GM18519 (cell line): ENCODE data around the gene TWNK.
A peak's percentile ranks its signal among the peaks of the same experiment; 100 is the strongest.

ENCODE experiments used
- ATAC-seq: cut with Tn5 transposase; IDR thresholded peaks from one replicate; pipeline ENCODE4 v1.9.1; 2021; ENCODE audit warnings: mild to moderate bottlenecking, moderate library complexity; ENCODE audit not compliant: unreplicated experiment, low FRiP score

Gene TWNK

GRCh38 chr10:101007915-101008822 is 20.8 kb downstream of the TWNK start:
- ATAC-seq = no peak

GRCh38 chr10:101008823-101009423 is 21.6 kb downstream of the TWNK start:
- ATAC-seq = no peak

GRCh38 chr10:101010329-101010728 is 23.0 kb downstream of the TWNK start:
- no peak for ATAC-seq

GRCh38 chr10:101011517-101012423 is 24.4 kb downstream of the TWNK start:
- no peak for ATAC-seq

- ATAC-seq = peak; percentile 41
These were observed 25.4 kb downstream of the TWNK start for GRCh38 chr10:101012525-101013364.

- ATAC-seq = no peak
These were observed 26.1 kb downstream of the TWNK start for GRCh38 chr10:101013365-101013825.

GRCh38 chr10:101014230-101014884 is 27.0 kb downstream of the TWNK start:
- ATAC-seq = no peak

GRCh38 chr10:101014966-101015581 is 27.7 kb downstream of the TWNK start:
- no peak for ATAC-seq

GRCh38 chr10:101015582-101015973 is 28.2 kb downstream of the TWNK start:
- no peak for ATAC-seq

GRCh38 chr10:101016814-101017213 is 29.5 kb downstream of the TWNK start:
- no peak for ATAC-seq

- ATAC-seq = no peak
These were observed 30.8 kb downstream of the TWNK start for GRCh38 chr10:101018118-101018599.

GRCh38 chr10:101018600-101019439 is 31.5 kb downstream of the TWNK start:
- ATAC-seq = no peak

GRCh38 chr10:101019440-101019703 is 32.0 kb downstream of the TWNK start:
- ATAC-seq = no peak

- ATAC-seq = no peak
These were observed 33.2 kb downstream of the TWNK start for GRCh38 chr10:101020427-101021075.

GRCh38 chr10:101021239-101021638 is 33.9 kb downstream of the TWNK start:
- ATAC-seq = no peak

GRCh38 chr10:101021692-101022251 is 34.4 kb downstream of the TWNK start:
- ATAC-seq = no peak

- no peak for ATAC-seq
These were observed 35.8 kb downstream of the TWNK start for GRCh38 chr10:101022967-101023705.
